GM21447 (cell line): ENCODE data around the gene SIX6.
"Not testable (repeated sequence)": the region's sequence is repeated elsewhere in the genome, so short reads cannot be mapped to it uniquely, and the experiment has no call there.

Source experiments
- ATAC-seq: cut with Tn5 transposase; IDR thresholded peaks from one replicate; pipeline ENCODE4 v1.9.1; 2021; ENCODE audit not compliant: unreplicated experiment

The SIX6 gene

DNA sequence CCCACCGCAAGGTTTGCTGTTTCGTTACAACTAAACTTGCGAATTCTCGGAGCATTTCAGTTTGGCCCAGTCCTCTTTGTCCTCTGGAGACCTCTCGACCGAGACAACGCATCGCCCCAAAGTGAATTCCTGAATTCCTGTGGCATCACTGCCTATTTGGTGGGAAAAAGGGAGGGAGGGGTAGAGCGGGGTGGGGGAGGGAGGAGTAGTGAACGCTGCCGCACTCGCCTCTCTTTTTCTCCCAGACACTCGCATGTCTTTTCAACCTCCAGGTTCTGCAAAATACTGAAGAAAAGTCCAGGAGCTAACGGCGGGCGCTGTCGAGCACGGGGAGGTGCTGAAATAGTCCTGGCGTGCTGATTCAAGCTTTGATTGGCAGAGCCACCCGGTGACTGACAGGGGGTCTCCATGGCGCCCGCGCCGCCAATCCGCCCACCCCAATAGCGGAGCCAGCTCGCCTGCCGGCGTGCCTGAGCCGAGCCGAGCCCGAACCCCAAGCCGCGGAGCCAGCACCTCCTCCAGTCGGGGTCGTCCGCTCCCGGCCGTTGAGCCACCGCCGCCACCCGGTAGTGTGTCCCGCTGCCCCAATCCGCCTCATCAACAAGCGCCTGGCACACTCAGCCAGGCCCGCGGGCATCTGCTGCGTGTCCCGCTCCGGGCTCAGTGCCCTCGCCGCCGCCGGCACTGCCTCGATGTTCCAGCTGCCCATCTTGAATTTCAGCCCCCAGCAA is at the start of gene SIX6:
Gene SIX6 (plus strand): TSS at position 440 of the 731 bp plus-strand sequence. CDS start 253 bp downstream, at position 693.
- no peak for ATAC-seq

DNA sequence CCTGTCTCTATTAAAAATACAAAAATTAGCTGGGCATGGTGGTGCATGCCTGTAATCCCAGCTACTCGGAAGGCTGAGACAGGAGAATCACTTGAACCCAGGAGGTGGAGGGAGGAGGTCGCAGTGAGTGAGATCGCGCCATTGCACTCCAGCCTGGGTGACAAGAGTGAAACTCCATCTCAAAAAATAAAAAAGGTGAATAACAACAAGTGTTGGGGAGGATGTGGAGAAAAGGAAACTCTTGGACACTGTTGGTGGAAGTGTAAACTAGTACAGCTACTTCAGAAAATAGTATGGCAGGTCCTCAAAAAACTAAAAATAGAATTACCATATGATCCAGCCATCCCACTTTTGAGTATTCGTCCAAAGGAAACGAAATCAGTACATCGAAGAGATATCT is 28.7 kb upstream of the SIX6 start:
- ATAC-seq, result not testable (repeated sequence)

DNA sequence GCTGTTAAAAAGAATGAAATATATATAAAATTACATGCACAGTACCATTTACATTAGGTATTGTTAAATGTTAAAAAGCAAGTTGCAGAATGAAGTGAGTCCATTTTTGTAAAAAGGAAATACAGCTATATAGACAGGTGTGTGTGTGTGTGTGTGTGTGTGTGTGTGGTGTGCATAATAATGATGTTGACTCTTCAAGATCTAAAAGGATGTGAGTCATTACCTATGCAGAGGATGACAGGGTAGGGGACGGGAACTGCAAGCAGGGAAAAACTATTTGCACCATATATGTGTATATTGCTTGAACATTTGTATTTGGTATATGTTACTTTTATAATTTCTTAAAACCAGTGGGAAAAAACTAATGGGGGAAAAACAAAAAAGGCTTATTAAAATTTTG is 26.2 kb upstream of the SIX6 start:
- ATAC-seq, result no peak

DNA sequence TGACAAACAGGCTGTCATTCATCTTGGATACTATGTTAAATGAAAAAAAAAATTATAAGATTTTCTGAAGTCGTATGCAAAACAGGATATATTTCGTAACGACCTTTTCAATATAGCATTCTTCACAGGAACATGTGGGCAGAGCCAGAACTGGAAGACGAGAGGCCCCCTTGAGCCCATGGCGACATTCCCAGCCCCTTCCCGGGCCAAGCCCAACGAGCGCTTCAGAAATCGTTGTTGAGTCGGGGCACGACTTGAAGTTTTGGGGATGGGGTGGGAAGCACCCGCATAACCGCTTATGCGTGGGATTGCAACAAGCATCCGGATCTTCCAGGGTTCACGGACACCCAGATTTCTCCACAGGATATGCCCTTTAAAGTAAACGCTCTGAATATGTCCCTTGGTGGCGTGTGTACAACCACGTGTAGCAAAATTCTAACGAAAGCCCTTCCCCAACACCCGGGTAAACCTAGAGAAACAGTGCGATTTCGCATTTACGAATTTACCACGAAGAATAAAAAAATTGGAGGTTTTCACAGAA is 23.8 kb upstream of the SIX6 start:
- no peak for ATAC-seq

DNA sequence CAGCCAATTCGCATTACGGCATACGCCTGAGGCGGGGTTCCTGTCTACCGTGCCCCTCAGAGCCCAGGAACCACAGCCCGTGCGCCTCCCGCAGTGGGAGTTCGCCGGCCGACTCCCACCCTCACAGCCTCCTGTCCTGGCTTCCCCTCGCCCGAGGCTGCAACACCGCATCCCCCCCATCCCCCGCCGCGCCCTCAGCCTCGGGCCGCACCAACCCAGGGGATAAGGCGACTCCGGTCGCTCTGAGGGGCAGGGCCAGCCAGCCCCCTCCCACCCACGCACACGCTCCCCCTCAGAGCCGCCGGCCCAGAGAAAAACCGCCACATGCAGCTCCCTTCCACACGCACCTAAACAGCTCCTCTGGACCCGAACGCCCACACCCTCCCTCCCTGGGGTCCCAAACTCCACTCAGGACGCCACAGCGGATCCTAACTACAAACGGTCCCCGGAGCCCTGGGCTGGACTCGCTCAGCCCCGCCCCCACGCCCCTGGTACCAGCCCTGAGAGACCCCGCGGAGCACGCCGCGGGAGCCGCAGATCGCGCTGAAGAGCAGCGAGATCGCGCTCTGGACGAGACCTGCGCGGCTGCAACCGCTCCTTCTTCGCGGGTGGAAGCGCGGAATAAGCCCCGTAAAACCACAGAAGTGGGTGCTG is 23.2 kb upstream of the SIX6 start, which contains the start of gene C14orf39:
Gene C14orf39 (minus strand): TSS at position 466 of the 654 bp plus-strand sequence. CDS start 985 bp downstream, outside the sequence.
- no peak for ATAC-seq

DNA sequence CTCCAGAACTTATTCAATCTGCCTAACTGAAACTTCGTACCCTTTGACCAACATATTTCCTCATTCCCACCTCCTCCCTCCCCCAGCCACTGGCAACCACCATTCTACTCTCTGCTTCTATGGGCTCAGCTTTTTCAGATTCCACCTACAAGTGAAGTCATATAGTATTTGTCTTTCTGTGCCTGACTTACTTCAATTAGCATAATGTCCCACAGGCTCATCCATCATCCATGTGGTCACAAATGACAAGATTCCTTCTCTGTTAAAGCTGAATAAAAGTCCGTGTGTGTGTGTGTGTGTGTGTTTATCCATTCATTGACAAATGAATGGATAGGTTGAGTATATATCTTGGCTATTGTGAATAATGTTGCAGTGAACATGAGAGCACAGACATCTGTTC is 21.7 kb upstream of the SIX6 start:
- ATAC-seq, result no peak

DNA sequence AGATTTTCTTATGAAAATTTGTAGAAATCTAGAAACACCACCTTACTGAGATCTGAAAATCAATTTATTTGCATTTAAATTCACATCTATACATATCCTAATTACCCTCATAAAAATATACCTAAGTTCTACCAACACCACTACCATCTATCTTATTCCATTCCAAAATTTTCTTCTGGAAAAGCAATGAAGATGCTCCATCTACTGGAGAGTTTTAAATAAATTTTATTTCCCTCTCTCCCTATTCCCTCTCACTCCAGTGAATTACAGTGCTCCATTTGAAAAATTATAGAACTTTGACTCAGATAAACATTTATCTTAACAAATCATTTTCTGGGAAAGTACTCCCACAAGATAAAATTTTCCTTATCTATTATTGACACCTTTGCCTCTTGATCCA is 20.8 kb upstream of the SIX6 start:
- no peak for ATAC-seq

DNA sequence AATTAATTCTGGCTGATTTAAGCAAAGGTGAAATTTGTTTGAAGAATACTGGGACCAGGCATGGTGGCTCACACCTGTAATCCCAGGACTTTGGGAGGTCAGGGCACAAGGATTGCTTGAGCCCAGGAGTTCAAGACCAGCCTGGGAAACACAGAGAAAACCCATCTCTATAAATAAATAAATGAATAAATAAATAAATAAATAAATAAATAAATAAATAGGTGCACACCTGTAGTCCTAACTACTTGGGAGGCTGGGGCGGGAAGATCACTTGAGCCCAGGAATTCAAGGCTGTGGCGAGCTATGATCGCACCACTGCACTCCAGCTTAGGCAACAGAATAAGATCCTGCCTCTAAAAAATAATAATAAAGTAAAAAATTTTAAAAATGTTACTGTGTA is 18.7 kb upstream of the SIX6 start:
- no peak for ATAC-seq

- no peak for ATAC-seq
Observed at GRCh38 chr14:60495946-60496345, 13.0 kb upstream of the SIX6 start.

GRCh38 chr14:60502541-60502940 is 6.4 kb upstream of the SIX6 start:
- ATAC-seq, result no peak

DNA sequence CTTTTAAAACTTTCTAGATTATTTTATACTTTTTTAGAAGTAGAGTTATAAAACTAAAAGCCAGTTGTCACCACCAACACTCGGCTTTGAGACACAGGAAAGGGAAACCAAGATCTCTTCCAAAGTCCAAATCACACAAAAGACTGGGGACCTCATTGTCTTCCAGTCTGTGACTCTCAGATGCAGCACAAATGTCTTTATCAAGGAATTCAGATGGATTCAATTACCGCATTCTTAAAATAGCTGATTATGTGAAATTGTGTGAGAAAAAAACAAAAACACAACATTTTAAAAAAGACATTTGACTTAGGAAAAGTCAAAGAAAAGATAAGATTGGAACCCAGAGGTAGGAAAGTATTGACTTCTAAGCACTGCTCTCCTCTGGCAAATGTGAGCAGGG is 3.5 kb upstream of the SIX6 start:
- no peak for ATAC-seq

DNA sequence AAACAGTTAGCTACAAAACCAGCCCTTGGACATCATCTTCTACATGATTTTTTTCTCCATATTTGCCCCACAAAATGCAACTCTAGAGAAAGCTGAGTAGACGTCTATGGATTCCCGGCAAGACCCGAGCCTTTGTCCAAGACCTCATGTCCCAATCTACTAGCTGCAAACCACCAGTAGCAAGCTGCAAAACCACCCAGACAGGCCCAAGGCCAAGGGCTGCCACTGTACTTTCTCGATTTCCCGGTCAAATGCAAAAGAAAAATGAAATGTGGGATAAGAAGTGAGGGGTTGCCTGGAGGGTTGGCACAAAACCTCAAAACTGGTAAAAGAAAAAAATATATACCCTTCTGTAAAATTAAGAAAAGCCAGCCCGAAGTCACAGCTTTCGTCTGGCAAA is 2.9 kb upstream of the SIX6 start:
- ATAC-seq, result no peak

DNA sequence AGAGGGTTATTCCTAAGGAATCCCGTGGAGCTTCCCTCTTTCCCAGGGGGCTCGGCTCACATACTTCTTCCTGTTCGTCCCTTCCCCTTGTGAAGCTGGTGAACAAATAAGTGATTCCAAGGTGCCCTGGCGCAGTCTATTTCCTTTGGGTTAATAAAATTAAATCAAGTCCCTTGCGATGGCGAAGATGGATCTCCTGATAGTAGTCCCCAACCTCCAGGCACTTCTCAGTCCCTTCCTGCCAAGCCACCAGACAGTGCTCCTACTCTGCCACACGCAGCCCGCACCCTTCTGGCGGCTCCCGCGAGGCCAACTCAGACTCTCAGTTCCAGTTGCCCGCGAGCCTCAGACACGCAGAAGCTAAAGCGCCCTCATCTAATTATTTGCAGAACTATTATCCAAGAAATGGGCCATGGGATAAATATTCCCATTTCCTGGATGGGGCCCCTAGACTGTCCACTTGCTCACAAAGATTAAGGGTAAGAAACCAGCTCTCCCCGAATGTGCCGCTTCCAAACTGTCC is 2.4 kb upstream of the SIX6 start:
- ATAC-seq, result no peak

DNA sequence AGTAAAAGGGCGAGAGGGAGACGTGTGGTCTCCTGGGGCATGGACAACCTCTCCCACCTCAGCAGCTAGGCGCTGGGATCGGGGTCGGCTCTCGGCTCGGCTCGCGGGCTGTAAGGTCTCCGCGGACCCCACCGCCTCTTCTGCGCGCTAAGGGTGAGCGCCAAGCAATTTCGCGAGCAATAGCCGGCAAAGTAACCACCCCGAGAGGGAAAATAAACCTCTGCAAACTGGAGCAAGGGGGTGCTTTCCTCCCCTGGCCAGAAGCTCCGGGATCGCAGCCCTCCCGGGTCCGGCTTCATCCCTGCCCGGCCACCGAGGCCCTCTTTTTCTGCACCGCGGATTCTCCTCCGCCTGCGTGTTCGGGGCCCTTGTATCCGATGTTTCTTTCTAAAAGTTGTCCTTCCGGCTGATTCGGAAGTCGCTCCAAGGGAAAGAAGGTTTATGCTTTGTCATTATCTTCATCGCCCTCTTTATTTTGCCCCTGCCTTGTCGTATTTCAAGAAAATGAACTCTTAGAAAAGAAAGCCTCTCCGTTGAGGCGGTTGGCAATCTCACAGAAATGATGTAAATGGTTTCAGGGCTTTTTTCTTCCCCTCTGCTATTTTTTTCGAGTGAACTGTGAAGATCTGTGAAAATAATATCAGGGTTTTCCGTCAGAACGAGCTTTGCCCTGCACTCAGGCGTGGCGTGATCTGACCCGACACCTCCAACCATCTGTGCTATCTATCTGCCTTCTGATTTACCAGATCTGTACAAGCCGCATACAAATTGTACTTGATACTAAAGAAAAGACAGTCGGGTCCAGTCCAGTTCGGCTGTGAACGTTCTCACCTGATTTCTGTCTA is 1.7 kb upstream of the SIX6 start:
- ATAC-seq, result no peak

- ATAC-seq, result no peak
Observed at GRCh38 chr14:60508363-60508706, 611 bp upstream of the SIX6 start.

GRCh38 chr14:60509438-60510253 is 700 bp downstream of the SIX6 start:
- ATAC-seq, result no peak

- ATAC-seq, result no peak
Observed at GRCh38 chr14:60510254-60510950, 1.5 kb downstream of the SIX6 start.

DNA sequence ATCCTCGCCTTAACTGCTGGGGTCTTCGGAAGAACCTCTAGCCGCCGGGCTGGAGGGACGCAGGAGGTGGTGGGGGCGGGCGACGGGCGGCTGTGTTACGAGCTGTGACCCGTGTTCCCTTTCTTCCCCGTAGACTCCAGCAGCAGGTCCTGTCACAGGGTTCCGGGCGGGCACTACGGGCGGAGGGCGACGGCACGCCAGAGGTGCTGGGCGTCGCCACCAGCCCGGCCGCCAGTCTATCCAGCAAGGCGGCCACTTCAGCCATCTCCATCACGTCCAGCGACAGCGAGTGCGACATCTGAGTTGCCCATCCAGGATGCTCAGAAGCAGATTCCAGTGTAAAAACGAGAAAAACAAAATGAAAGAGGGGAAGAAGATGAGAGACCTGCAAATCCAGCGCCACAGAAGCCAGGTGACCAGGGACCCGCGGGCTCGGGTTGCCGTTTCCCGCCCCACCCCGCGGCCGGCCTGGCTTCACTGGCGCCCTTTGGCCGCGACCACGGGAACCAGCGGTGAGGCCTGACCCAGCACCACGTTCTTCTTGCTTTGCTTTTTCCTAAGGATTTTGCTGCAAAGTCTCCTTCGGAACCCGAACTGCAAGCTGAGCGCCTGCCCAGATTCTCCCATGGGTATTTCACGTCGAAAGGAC is 2.1 kb downstream of the SIX6 start:
- no peak for ATAC-seq

DNA sequence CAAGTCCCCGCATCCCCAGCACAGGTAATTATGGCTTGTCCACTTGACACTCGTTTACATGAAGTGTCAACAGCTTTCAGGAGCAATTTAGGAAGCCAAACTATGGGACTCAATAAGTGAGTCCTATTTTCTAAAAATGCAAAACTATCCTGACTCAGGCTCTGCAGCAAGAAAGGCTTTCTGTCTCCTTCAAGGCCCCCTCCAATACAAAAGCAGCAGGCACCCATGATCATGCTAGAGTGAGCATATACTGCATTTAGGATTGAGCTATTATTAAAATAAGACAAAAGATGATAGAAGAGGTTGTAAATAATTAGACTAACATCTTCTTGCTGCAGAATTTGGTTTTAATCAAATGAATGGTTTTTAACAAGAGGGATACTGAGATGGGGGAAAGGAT is 3.2 kb downstream of the SIX6 start:
- no peak for ATAC-seq
